ENCODE data around the gene RNF112.
"Not testable (repeated sequence)": the region's sequence is repeated elsewhere in the genome, so short reads cannot be mapped to it uniquely, and the experiment has no call there.

Gene RNF112

DNA sequence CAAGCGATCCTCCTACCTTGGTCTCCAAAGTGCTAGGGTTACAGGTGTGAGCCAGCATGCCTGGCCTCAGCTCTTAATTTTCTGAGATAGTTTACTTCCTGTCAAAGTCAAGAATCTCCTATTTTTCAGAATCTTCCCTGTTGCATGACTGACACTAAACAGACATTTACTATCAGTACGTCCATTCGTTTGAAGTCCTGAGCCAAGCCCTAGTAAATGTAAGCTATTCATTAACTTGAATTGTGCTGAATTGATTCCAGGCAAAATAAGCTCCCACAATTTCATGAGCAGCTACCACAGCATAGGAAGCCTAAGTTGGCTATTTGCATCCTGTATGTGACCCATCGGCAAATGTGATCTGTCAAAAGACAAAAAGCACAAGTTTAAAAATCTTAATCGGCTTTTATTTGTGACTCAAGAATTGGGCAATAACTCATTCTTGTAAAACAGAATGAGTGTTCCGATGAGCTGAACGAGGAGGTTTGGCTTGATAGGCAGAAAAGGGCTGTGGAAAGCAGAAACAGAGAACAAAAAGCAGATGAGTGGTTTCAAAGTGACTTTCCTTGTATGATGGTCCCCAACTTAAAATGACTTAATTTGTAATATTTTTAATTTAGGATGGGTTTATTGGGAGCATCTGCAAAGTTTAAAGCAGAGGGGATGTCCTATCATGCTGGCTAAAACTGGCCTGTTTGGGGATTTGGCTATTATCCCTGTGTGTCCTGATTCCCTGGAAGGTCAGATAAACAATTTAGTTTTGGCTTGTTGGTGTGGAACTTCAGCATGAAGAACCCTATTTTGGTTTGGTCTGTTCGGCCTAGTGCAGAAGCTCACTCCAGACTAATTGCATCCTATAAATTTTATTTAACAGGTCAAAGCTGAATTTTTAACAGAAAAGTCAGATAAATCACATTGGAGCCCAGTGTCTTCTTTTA is 14.2 kb downstream of the RNF112 start:
- TF ChIP-seq, protein P1, sequence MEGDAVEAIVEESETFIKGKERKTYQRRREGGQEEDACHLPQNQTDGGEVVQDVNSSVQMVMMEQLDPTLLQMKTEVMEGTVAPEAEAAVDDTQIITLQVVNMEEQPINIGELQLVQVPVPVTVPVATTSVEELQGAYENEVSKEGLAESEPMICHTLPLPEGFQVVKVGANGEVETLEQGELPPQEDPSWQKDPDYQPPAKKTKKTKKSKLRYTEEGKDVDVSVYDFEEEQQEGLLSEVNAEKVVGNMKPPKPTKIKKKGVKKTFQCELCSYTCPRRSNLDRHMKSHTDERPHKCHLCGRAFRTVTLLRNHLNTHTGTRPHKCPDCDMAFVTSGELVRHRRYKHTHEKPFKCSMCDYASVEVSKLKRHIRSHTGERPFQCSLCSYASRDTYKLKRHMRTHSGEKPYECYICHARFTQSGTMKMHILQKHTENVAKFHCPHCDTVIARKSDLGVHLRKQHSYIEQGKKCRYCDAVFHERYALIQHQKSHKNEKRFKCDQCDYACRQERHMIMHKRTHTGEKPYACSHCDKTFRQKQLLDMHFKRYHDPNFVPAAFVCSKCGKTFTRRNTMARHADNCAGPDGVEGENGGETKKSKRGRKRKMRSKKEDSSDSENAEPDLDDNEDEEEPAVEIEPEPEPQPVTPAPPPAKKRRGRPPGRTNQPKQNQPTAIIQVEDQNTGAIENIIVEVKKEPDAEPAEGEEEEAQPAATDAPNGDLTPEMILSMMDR (conservative IDR thresholded peaks at IDR 0.05; ENCODE audit: low read length) = no peak
- DNase-seq (ENCODE audit: low read depth) = peak; percentile 21

DNA sequence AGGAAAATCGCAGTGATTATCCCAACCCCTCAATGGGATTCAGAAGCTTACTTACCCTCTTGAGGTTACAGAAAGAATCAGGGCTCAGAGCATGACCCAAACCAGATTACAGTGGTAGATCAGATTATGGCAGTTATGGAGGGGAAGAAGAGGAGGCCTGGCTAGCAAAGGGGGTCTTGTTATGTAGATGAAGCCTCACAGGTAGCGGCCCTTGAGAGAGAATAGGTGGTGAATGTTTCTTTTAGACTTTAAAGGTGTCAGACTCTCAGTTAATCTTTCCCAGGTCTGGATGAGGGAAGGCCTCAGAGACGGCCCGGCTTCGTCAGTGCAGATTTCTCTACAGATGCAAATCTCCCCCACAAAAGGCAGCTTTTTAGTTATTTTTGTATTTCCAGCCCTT is 15.6 kb downstream of the RNF112 start:
- H3K4me3 ChIP-seq (ENCODE audit: low read length) = no peak overlapping the region
- TF ChIP-seq, protein P1 (conservative IDR thresholded peaks at IDR 0.05; ENCODE audit: low read length) = no peak
- DNase-seq (ENCODE audit: low read depth) = no peak

More for the DNA sequence above, 14.2 kb downstream of the RNF112 start:
- no peak overlapping the region for H3K4me3 ChIP-seq (ENCODE audit: low read length)

DNA sequence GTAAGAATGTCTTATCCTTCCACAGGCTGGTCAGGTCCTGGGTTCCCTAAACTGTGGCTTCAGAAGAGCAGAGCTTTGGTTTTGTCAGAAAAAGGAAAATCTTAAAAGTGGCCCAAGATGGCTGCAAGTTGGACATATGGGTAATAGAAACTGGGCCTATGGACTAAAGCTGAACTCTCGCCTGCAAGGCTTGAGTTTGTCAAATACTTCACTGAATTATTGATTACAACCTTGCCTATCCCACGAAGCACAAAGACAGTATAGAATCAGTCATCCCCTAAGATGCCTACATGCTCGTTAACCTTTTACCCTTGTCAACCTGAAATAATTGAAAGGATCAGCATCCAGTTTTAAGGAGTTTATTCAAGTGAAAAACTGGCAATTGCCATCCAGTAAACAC is 20.7 kb downstream of the RNF112 start:
- TF ChIP-seq, protein P1 (conservative IDR thresholded peaks at IDR 0.05; ENCODE audit: low read length) = no peak
- no peak for DNase-seq (ENCODE audit: low read depth)
- H3K4me3 ChIP-seq (ENCODE audit: low read length) = no peak overlapping the region

DNA sequence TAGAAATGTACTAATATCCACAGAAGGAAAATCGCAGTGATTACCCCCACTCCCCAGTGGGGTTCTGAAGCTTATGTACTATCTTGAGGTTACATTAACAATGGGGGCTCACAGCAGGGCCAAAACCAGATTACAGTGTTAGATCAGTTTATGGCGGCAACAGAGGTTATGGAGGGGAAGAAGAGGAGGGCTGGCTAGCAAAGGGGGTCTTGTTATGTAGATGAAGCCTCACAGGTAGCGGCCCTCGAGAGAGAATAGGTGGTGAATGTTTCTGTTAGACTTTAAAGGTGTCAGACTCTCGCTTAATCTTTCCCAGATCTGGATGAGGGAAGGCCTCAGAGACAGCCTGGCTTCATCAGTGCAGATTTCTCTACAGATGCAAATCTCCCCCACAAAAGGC is 22.2 kb downstream of the RNF112 start:
- DNase-seq (ENCODE audit: low read depth) = no peak
- TF ChIP-seq, protein P1 (conservative IDR thresholded peaks at IDR 0.05; ENCODE audit: low read length) = no peak
- no peak overlapping the region for H3K4me3 ChIP-seq (ENCODE audit: low read length)

DNA sequence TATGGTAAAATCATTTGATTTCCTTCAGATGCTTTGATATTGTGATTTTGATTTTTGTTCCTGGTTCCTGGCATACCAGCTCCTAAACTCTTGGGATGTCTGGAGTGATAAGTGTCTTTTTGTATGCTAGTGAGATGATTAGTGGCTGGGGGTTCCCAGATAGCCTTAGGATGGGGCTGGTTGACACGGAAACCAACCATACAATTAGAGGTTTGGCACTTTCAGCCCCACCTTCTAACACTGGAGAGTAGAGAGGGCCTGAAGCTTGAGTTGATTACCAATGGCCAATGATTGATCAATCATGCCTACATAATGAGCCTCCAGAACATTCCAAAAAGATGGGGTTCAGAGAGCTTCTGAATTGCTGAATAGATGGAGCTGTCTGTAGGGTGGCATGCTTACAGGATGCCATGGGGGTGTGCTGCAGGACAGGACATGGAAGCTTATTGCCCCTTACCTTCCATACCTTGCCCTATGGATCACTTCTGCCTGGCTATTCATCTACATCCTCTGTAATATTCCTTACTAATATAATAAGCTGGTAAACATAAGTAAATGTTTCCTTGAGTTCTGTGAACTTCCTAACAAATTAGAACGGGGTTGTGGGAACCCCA is 22.8 kb downstream of the RNF112 start:
- TF ChIP-seq, protein P1 (conservative IDR thresholded peaks at IDR 0.05; ENCODE audit: low read length) = no peak
- no peak overlapping the region for H3K4me3 ChIP-seq (ENCODE audit: low read length)
- no peak for DNase-seq (ENCODE audit: low read depth)

DNA sequence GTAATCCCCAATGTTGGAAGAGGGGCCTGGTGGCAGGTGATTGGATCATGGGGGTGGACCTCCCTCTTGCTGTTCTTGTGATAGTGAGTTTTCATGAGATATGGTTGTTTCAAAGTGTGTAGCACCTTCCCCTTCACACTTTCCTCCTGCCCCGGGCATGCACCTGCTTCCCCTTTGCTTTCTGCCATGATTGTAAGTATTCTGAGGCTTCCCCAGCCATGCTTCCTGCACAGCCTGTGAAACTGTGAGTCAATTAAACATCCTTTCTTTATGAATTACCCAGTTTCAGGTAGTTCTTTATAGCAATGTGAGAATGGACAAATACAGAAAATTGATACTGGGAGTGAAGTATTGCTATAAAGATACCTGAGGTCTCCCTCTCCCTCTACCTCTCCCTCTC is 29.4 kb downstream of the RNF112 start:
- H3K4me3 ChIP-seq (ENCODE audit: low read length) = no peak overlapping the region
- TF ChIP-seq, protein P1 (conservative IDR thresholded peaks at IDR 0.05; ENCODE audit: low read length) = no peak
- DNase-seq (ENCODE audit: low read depth) = no peak

DNA sequence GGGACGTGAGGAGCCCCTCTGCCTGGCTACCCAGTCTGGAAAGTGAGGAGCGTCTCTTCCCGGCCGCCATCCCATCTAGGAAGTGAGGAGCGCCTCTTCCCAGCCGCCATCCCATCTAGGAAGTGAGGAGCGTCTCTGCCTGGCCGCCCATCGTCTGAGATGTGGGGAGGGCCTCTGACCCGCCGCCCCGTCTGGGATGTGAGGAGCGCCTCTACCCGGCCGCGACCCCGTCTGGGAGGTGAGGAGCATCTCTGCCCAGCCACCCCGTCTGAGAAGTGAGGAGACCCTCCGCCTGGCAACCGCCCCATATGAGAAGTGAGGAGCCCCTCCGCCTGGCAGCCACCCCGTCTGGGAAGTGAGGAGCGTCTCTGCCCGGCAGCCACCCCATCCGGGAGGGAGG is 30.3 kb downstream of the RNF112 start:
- DNase-seq (ENCODE audit: low read depth); H3K4me3 ChIP-seq (ENCODE audit: low read length): not testable (repeated sequence)

Data from AG10803 (cell line).